CD4-positive, alpha-beta T cell treated with Interleukin-4 for 1 hour (primary cell): ENCODE results near the gene BARHL1.

Source experiments
- DNase-seq, 2 donors: peaks; one replicate each; pipeline ENCODE4 v3.0.0-alpha.2; 2020 to 2022

BARHL1 gene

GRCh38 chr9:132582276-132582785 lies at the start of gene BARHL1:
Gene BARHL1, plus strand, starts transcription at chr9:132582606. Its CDS starts 192 bp downstream, at chr9:132582798.
- no peak for DNase-seq

GRCh38 chr9:132534832-132535231 lies 47.6 kb upstream of the BARHL1 start:
- no peak for DNase-seq

- DNase-seq = no peak
Measured at GRCh38 chr9:132536124-132536523, 46.3 kb upstream of the BARHL1 start.

GRCh38 chr9:132537352-132537751 lies 45.1 kb upstream of the BARHL1 start:
- no peak for DNase-seq

- DNase-seq = no peak
Measured at GRCh38 chr9:132538071-132538470, 44.3 kb upstream of the BARHL1 start.

- DNase-seq = no peak
Measured at GRCh38 chr9:132539096-132539495, 43.3 kb upstream of the BARHL1 start.

- DNase-seq = no peak
Measured at GRCh38 chr9:132541051-132541450, 41.4 kb upstream of the BARHL1 start.

- DNase-seq = no peak
Measured at GRCh38 chr9:132541870-132542830, 40.3 kb upstream of the BARHL1 start.

GRCh38 chr9:132543251-132543650 lies 39.2 kb upstream of the BARHL1 start:
- no peak for DNase-seq

- no peak for DNase-seq
Measured at GRCh38 chr9:132543960-132544359, 38.4 kb upstream of the BARHL1 start.

- DNase-seq = no peak
Measured at GRCh38 chr9:132545578-132545977, 36.8 kb upstream of the BARHL1 start.

GRCh38 chr9:132546148-132547051 lies 36.0 kb upstream of the BARHL1 start:
- no peak for DNase-seq

GRCh38 chr9:132547052-132547431 lies 35.4 kb upstream of the BARHL1 start:
- DNase-seq = no peak

- no peak for DNase-seq
Measured at GRCh38 chr9:132547436-132547835, 35.0 kb upstream of the BARHL1 start.

- no peak for DNase-seq
Measured at GRCh38 chr9:132547976-132548730, 34.3 kb upstream of the BARHL1 start.

GRCh38 chr9:132548751-132549640 lies 33.4 kb upstream of the BARHL1 start:
- no peak for DNase-seq

GRCh38 chr9:132551556-132551955 lies 30.9 kb upstream of the BARHL1 start:
- DNase-seq = no peak

GRCh38 chr9:132552041-132552440 lies 30.4 kb upstream of the BARHL1 start:
- no peak for DNase-seq

- no peak for DNase-seq
Measured at GRCh38 chr9:132554755-132555154, 27.7 kb upstream of the BARHL1 start.

- DNase-seq = no peak
Measured at GRCh38 chr9:132555528-132555927, 26.9 kb upstream of the BARHL1 start.

GRCh38 chr9:132556235-132556634 lies 26.2 kb upstream of the BARHL1 start:
- DNase-seq = no peak

GRCh38 chr9:132556714-132557113 lies 25.7 kb upstream of the BARHL1 start:
- DNase-seq = no peak
